Fibroblast of peridontal ligament (primary cell): Measurements from ENCODE around the gene COA3.
"Not testable (repeated sequence)": the region's sequence is repeated elsewhere in the genome, so short reads cannot be mapped to it uniquely, and the experiment has no call there.

Experiments
- DNase-seq: peaks from one replicate; pipeline ENCODE4 v3.0.0-alpha.2; 2010; ENCODE audit errors: extremely low read depth

Gene COA3

GRCh38 chr17:42782166-42783061, 16.1 kb downstream of the COA3 start:
- no peak for DNase-seq

- DNase-seq, result no peak
These were observed 16.8 kb downstream of the COA3 start for GRCh38 chr17:42781639-42782165.

GRCh38 chr17:42780851-42781638, 17.5 kb downstream of the COA3 start:
- DNase-seq, result no peak

GRCh38 chr17:42779936-42780850, 18.3 kb downstream of the COA3 start, which contains the start of gene WNK4:
Gene WNK4 (plus strand): TSS chr17:42780610. CDS start chr17:42780699, 89 bp downstream.
- no peak for DNase-seq

GRCh38 chr17:42779304-42779935, 19.1 kb downstream of the COA3 start:
- no peak for DNase-seq

- no peak for DNase-seq
These were observed 19.9 kb downstream of the COA3 start for GRCh38 chr17:42778570-42778969.

- no peak for DNase-seq
These were observed 22.9 kb downstream of the COA3 start for GRCh38 chr17:42775534-42776098.

GRCh38 chr17:42774066-42774745, 24.3 kb downstream of the COA3 start:
- no peak for DNase-seq

- DNase-seq, result peak; percentile 84
These were observed 25.0 kb downstream of the COA3 start, which contains the start of gene VPS25 for GRCh38 chr17:42773290-42774035. Gene VPS25 (plus strand): TSS chr17:42773449. CDS start chr17:42773476, 27 bp downstream.

- DNase-seq, result no peak
These were observed 25.6 kb downstream of the COA3 start for GRCh38 chr17:42772945-42773289.

- not testable (repeated sequence) for DNase-seq
These were observed 28.5 kb downstream of the COA3 start for GRCh38 chr17:42769964-42770363.

GRCh38 chr17:42768006-42768405, 30.5 kb downstream of the COA3 start:
- not testable (repeated sequence) for DNase-seq

- no peak for DNase-seq
These were observed 31.0 kb downstream of the COA3 start for GRCh38 chr17:42767512-42767911.

GRCh38 chr17:42766124-42766523, 32.4 kb downstream of the COA3 start:
- no peak for DNase-seq

- no peak for DNase-seq
These were observed 36.9 kb downstream of the COA3 start for GRCh38 chr17:42761638-42762037.

- DNase-seq, result no peak
These were observed 37.6 kb downstream of the COA3 start, which contains the start of gene RAMP2 for GRCh38 chr17:42760652-42761581. Gene RAMP2 (plus strand): TSS chr17:42761227. CDS start chr17:42761262, 35 bp downstream.

- no peak for DNase-seq
These were observed 38.4 kb downstream of the COA3 start for GRCh38 chr17:42759982-42760651.
